ENCODE results near the gene KCNJ14.

The KCNJ14 gene

DNA sequence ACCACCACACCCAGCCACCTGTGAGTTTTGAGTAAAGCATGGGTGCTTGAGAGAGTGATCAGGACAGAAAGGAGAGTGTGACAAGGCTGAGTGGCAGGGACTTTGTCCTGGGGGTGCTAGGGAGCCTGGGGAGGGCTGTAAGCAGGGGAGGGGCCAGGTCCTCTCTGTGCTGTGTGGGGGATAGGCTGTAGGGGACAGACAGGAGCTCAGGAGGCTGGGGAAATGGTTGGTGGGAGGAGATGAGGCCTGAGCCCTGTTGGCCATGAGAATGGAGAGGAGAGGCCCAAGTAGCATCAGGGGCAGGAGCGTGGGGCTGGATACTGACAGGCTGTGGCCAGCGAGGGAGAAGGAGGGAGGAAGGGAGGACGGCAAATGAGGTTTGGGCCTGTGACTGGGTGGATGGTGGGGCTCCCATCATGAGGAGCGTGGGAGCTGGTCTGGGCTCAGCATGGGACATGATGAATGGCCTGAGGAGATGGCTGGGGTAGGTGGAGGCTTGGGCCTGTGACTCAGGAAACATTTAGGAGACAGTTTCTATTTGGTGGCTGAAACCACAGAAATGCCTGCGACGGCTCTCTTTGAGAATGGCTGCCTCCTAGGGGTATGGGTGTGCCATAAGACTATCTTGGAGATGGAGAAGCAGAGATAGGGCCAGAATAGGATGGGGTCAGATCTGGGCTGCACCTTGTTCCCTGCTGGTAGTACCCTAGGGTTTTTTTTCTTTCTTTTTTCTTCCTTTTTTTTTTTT, 36.9 kb upstream of the KCNJ14 start:
- CTCF ChIA-PET, result interaction anchor here (0.6 kb wide), 1 partner anchor 11 kb away, joined by 3 read pairs; no protein-coding TSS in a partner anchor
- peak overlapping the region; percentile 13; the same call in 1 of the 2 replicates for H3K27ac ChIP-seq
- POLR2A ChIA-PET (ENCODE audit: low non-redundant PET), result no interaction called here
- no peak for TF ChIP-seq CTCF (conservative IDR thresholded peaks at IDR 0.05; ENCODE audit: low read depth)
- no peak for DNase-seq (ENCODE audit: low spot score)

GRCh38 chr19:48419158-48419920, 36.0 kb upstream of the KCNJ14 start:
- no peak for DNase-seq (ENCODE audit: low spot score)
- POLR2A ChIA-PET (ENCODE audit: low non-redundant PET), result no interaction called here

DNA sequence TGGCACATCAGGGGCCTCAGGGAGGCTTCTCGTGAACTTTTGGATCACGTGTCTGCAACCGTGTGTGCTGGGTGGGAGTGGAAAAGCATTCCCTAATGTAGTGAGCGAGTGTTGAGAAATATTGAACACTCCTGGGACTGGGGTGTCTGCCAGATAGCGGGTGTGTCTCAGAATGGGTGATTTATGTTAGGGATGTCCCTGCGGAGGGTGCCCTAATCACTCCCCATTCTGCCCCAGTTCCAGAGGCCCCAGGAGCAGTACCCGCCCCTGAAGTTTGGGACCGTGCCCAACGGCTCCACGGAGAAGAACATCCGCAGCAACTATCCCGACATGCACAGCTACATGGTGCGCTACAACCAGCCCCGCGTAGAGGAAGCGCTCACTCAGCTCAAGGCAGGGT, 33.8 kb upstream of the KCNJ14 start:
- ChIA-PET CTCF (interaction anchor here (0.6 to 1.1 kb wide), 2 partner anchors 101 to 123 kb away, joined by 3 read pairs; no protein-coding TSS in a partner anchor), POLR2A (ENCODE audit: low non-redundant PET) (no interaction called here)
- DNase-seq (ENCODE audit: low spot score), result no peak
- TF ChIP-seq CTCF (conservative IDR thresholded peaks at IDR 0.05; ENCODE audit: low read depth), result no peak
- H3K27ac ChIP-seq, result peak overlapping the region; percentile 79

More at GRCh38 chr19:48419158-48419920, 36.0 kb upstream of the KCNJ14 start:
- no peak overlapping the region for H3K27ac ChIP-seq
- TF ChIP-seq CTCF (conservative IDR thresholded peaks at IDR 0.05; ENCODE audit: low read depth), result no peak
- CTCF ChIA-PET, result interaction anchor here (0.7 kb wide), 1 partner anchor 29 kb away, joined by 6 read pairs; no protein-coding TSS in a partner anchor

GRCh38 chr19:48424694-48425219, 30.6 kb upstream of the KCNJ14 start:
- TF ChIP-seq CTCF (conservative IDR thresholded peaks at IDR 0.05; ENCODE audit: low read depth), result no peak
- ChIA-PET POLR2A (ENCODE audit: low non-redundant PET) (no interaction called here), CTCF (no interaction called here)
- peak overlapping the region; percentile 76 for H3K27ac ChIP-seq
- peak; percentile 63 for DNase-seq (ENCODE audit: low spot score)

DNA sequence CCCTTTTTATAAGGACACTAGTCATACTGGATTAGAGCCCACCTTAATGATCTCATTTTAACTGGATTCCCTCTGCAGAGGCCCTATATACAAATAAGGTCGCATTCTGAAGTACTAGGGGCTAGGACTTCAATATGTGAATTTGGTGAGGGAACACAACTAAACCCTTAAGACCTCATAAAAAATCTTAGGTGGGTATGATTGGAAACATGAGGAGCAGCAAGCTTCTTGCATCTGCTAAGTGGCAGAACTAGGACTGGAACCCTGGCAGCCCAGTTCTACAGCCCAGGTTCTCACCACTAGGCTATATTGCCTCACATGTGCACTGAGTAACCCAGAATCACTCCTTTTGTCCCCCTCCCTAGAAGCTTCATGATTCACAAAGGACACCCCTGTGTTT, 26.7 kb upstream of the KCNJ14 start:
- ChIA-PET CTCF (interaction anchor here (1.1 kb wide), 1 partner anchor 17 kb away, joined by 3 read pairs; the partner anchor contains the start of gene GRWD1), POLR2A (ENCODE audit: low non-redundant PET) (no interaction called here)
- TF ChIP-seq CTCF (conservative IDR thresholded peaks at IDR 0.05; ENCODE audit: low read depth), result no peak
- H3K27ac ChIP-seq, result peak overlapping the region; percentile 9; the same call in 1 of the 2 replicates
- DNase-seq (ENCODE audit: low spot score), result no peak

DNA sequence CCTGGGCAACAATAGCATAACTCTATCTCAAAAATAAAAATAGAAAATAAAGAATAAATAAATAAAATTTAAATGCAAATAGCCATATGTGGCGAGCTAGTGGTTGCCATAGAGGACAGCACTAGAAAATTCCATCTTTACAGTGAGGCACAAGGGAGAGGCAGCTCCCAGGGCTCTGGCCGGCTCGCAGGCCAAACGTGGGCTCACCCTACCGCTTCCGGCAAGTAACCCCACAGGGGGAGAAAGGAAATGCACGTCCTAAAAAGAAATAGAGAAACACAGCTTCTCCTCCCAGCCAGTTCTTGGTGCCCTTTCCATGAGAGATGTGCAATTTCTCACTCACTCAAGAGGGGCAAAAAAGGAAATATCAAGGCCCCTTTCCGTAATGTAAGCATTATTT, 22.0 kb upstream of the KCNJ14 start:
- no peak overlapping the region for H3K27ac ChIP-seq
- no peak for DNase-seq (ENCODE audit: low spot score)
- ChIA-PET POLR2A (ENCODE audit: low non-redundant PET) (no interaction called here), CTCF (no interaction called here)
- TF ChIP-seq CTCF (conservative IDR thresholded peaks at IDR 0.05; ENCODE audit: low read depth), result no peak

Measured in RWPE1 (cell line).